Activated CD8-positive, alpha-beta T cell treated with anti-CD3 and anti-CD28 coated beads for 36 hours (primary cell): ENCODE measurements around the gene SOS2. TPM values are rescaled to one million over a fixed set of nuclear protein-coding genes. Genes with fewer than 3 reads are reported as not detected.
A peak's percentile ranks its signal among the peaks of the same experiment; 100 is the strongest.

Source experiments
- ATAC-seq: fragments of 200-7000 bp; cut with Tn5 transposase; one replicate; pipeline ENCODE4 v1.10.0; 2021; ENCODE audit warnings: mild to moderate bottlenecking, moderate library complexity
- CTCF ChIA-PET: fragments of 350-600 bp; sonication (Branson Sonifier 250); formaldehyde crosslinking; loops from one replicate; lab custom pipeline; 2021; ENCODE audit warnings: antibody characterized with exemption; lab: Charles Lee
- POLR2A ChIA-PET: fragments of 350-600 bp; sonication (Branson Sonifier 250); formaldehyde crosslinking; loops from one replicate; lab custom pipeline; 2021; ENCODE audit warnings: antibody characterized with exemption; lab: Charles Lee
- DNase-seq: peaks from one replicate; pipeline ENCODE4 v3.0.0-alpha.2; 2020
- H3K27ac Mint-ChIP-seq: one replicate; pipeline ENCODE4 v1.8.0; 2021; ENCODE audit warnings: mild to moderate bottlenecking, mixed read lengths
- H3K27me3 Mint-ChIP-seq: one replicate; pipeline ENCODE4 v1.8.0; 2021; ENCODE audit warnings: mixed read lengths
- H3K36me3 Mint-ChIP-seq: one replicate; pipeline ENCODE4 v1.8.0; 2021; ENCODE audit warnings: low read depth, mixed read lengths
- H3K4me1 Mint-ChIP-seq: one replicate; pipeline ENCODE4 v1.8.0; 2021; ENCODE audit warnings: low read depth, mixed read lengths
- H3K4me3 Mint-ChIP-seq: one replicate; pipeline ENCODE4 v1.8.0; 2021; ENCODE audit warnings: mild to moderate bottlenecking, moderate library complexity, mixed read lengths
- H3K9me3 Mint-ChIP-seq: one replicate; pipeline ENCODE4 v1.8.0; 2021; ENCODE audit warnings: mixed read lengths
- CTCF ChIP-seq: fragments of 200-600 bp; IDR thresholded peaks from one replicate; pipeline ENCODE4 v1.8.0; 2022; ENCODE audit warnings: antibody characterized with exemption, mild to moderate bottlenecking
- intact Hi-C: fragments of 100-400 bp; cut with micrococcal nuclease; formaldehyde crosslinking; loops from one replicate; pipeline ENCODE4 v1.10.0; 2022
- total RNA-seq, 2 experiments: library from RNA; stranded (reverse); gene quantifications; one replicate each; pipeline ENCODE4 v1.2.3, GENCODE V29; 2021

Gene SOS2
- total RNA-seq, 2 experiments from 2014 or later: 14.7 to 16.4 TPM

GRCh38 chr14:50070230-50070629, 161.1 kb downstream of the SOS2 start:
- intact Hi-C loops: no loop called here
- no peak overlapping the region for H3K27ac Mint-ChIP-seq
- H3K4me3 Mint-ChIP-seq: no peak overlapping the region
- H3K4me1 Mint-ChIP-seq: peaks cover 60% of the 10 kb centered on the region
- peaks cover 18% of the 10 kb centered on the region for H3K36me3 Mint-ChIP-seq
- H3K27me3 Mint-ChIP-seq: no peaks in the 10 kb centered on the region
- ATAC-seq (no peak), DNase-seq (no peak)
- H3K9me3 Mint-ChIP-seq: no peaks in the 10 kb centered on the region
- TF ChIP-seq CTCF: no peak
- ChIA-PET POLR2A (interaction anchor here (0.9 to 6.6 kb wide), 6 partner anchors 8 to 303 kb away, joined by 3 to 39 read pairs (median 7); partner anchors contain the start of gene KLHDC2), CTCF (interaction anchor here (1.1 to 1.5 kb wide), 3 partner anchors 34 to 190 kb away, joined by 3 to 6 read pairs (median 5); no protein-coding TSS in a partner anchor)

GRCh38 chr14:50069325-50069724, 162.1 kb downstream of the SOS2 start:
- no peak overlapping the region for H3K4me3 Mint-ChIP-seq
- ATAC-seq: no peak

GRCh38 chr14:50068496-50068895, 162.9 kb downstream of the SOS2 start:
- CTCF ChIA-PET: interaction anchor here (0.8 to 1.6 kb wide), 4 partner anchors 18 to 206 kb away, joined by 3 to 4 read pairs (median 3); no protein-coding TSS in a partner anchor
- POLR2A ChIA-PET: interaction anchor here (1.0 to 6.6 kb wide), 6 partner anchors 12 to 42 kb away, joined by 3 to 39 read pairs (median 4); no protein-coding TSS in a partner anchor
- ATAC-seq: no peak
- no peak for DNase-seq
- no peak overlapping the region for H3K27ac Mint-ChIP-seq
- no peaks in the 10 kb centered on the region for H3K27me3 Mint-ChIP-seq
- intact Hi-C loops: loop anchor here (5.0 kb wide), 1 partner anchor 171 kb away; no protein-coding TSS in a partner anchor
- peaks cover 15% of the 10 kb centered on the region for H3K36me3 Mint-ChIP-seq
- H3K9me3 Mint-ChIP-seq: no peaks in the 10 kb centered on the region
- H3K4me1 Mint-ChIP-seq: peaks cover 73% of the 10 kb centered on the region
- no peak for TF ChIP-seq CTCF
- H3K4me3 Mint-ChIP-seq: no peak overlapping the region

More at GRCh38 chr14:50069325-50069724, 162.1 kb downstream of the SOS2 start:
- peaks cover 15% of the 10 kb centered on the region for H3K36me3 Mint-ChIP-seq
- no peak overlapping the region for H3K27ac Mint-ChIP-seq
- H3K4me1 Mint-ChIP-seq: peaks cover 65% of the 10 kb centered on the region
- intact Hi-C loops: loop anchor here (5.0 kb wide), 1 partner anchor 172 kb away; no protein-coding TSS in a partner anchor
- ChIA-PET POLR2A (interaction anchor here (0.6 to 6.6 kb wide), 5 partner anchors 7 to 380 kb away, joined by 3 to 39 read pairs (median 6); no protein-coding TSS in a partner anchor), CTCF (interaction anchor here (1.1 to 1.5 kb wide), 4 partner anchors 31 to 189 kb away, joined by 3 to 6 read pairs (median 4); no protein-coding TSS in a partner anchor)
- no peak for TF ChIP-seq CTCF
- H3K9me3 Mint-ChIP-seq: no peaks in the 10 kb centered on the region
- no peaks in the 10 kb centered on the region for H3K27me3 Mint-ChIP-seq
- DNase-seq: no peak

GRCh38 chr14:50067723-50068495, 163.5 kb downstream of the SOS2 start:
- no peaks in the 10 kb centered on the region for H3K9me3 Mint-ChIP-seq
- peaks cover 75% of the 10 kb centered on the region for H3K4me1 Mint-ChIP-seq
- CTCF ChIA-PET: interaction anchor here (0.8 to 1.6 kb wide), 5 partner anchors 14 to 206 kb away, joined by 3 to 8 read pairs (median 4); no protein-coding TSS in a partner anchor
- peak overlapping the region; percentile 16 for H3K27ac Mint-ChIP-seq
- POLR2A ChIA-PET: interaction anchor here (1.0 to 6.6 kb wide), 5 partner anchors 13 to 41 kb away, joined by 3 to 39 read pairs (median 4); no protein-coding TSS in a partner anchor
- intact Hi-C loops: loop anchor here (5.0 kb wide), 1 partner anchor 171 kb away; no protein-coding TSS in a partner anchor
- no peaks in the 10 kb centered on the region for H3K27me3 Mint-ChIP-seq
- H3K36me3 Mint-ChIP-seq: peaks cover 12% of the 10 kb centered on the region
- TF ChIP-seq CTCF: no peak
- no peak overlapping the region for H3K4me3 Mint-ChIP-seq
- ATAC-seq: no peak
- DNase-seq: no peak

Other genes starting within 250 kb of the SOS2 start
- 10 to 100 TPM; 11.4 to 11.6 TPM for gene VCPKMT, start 115.0 kb downstream of the SOS2 start, total RNA-seq
- gene L2HGDH, start 80.7 kb upstream of the SOS2 start, total RNA-seq: 10 to 100 TPM; 18.4 to 18.8 TPM
- gene DMAC2L, start 80.7 kb upstream of the SOS2 start, total RNA-seq: 10 to 100 TPM; 15.5 to 17.6 TPM
- gene CDKL1, start 165.3 kb upstream of the SOS2 start, total RNA-seq: 1 to 10 TPM; 3.3 to 7.7 TPM